HG03354 (cell line): ENCODE results near the gene MED13L.
"Not testable (repeated sequence)": the region's sequence is repeated elsewhere in the genome, so short reads cannot be mapped to it uniquely, and the experiment has no call there.

Experiments
- ATAC-seq: cut with Tn5 transposase; IDR thresholded peaks from one replicate; pipeline ENCODE4 v1.9.1; 2021; ENCODE audit warnings: mild to moderate bottlenecking; ENCODE audit not compliant: unreplicated experiment, poor library complexity, severe bottlenecking

The MED13L gene

DNA sequence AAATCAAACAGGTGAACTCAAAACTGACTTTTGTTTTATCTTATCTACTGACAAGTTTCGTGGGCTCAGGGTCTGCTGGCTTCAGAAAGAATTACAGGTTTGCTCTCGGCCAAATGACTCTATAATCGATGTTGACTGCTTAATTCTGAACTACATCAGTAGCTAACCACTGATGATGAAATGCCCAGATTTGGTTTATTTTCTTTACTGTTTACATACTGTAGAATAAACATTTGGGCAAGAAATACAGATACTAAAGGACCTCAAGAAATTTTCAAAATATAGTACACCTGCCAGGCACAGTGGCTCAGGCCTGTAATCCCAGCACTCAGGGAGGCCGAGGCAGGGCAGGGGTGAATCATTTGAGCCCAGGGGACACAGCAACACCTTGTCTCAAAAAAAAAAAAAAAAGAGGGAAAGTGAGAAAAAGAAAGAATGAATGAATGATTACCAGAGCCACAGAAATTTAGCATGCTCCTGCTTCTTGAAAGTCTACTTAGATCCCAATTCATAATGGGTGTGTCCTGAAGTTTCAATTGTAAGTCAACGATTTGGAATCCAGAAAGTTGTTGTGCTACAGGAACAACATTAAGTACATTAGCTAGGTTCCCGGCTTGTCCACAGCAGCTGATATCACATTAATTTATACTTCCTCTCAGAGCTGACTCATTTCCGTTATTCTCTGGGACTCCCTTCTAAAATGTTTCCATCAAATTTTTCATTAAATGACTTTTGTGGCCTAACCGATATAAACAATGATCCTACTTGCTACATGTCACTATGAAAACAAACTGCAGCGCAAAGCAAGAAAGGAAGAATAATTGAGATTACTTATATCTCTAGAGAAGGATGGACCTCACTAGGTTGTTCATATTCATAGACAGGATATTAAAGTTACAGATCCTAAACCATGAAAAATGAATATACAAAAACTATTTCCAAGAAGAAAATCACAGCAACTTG is 134.3 kb downstream of the MED13L start:
- peak; percentile 67 for ATAC-seq

DNA sequence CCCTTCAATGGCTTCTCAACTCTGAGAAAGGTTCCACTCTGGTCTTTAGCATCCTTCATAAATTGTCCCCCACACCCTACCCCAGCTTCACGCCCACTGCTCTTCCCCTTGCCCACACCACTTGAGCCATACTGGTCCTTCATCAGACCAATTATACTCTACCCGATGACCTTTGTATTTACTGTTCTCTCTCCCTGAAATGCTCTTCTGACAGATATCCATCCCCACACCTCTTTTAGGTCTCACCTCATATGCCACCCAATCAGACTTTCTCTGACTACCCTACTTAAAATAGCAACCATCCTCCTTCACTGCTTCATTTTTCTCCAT is 135.7 kb downstream of the MED13L start:
- ATAC-seq = no peak

DNA sequence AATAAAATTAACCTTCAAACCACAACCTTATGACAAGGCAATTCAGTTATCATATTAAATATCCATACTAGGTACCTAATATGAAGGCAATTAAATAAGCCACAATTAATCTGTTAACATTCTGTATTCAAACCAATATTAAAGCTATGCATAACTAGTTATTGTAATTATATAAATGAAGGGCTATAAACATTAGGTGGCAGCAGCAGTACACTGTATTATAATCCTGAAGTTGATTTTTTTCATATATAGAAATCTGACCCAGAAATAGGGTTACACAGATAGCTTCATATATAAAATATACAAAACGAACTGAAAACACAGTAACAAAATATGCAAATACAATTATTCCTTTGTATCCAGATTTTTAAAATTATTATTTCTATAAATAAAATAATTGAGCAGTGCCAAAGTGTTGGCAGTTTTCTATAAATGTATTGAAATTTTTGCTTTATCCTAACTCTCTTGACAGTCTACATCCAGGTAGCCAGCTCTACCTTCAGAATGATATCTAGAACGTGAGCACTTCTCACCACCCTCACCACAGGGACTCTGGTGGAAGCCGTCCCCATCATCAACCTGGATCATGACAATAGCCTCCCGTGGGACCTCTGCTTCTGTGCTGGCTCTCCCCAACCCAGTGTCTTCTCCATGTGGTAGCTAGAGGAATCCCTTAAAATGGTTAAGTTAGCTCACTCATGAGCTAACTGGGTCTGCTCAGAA is 136.2 kb downstream of the MED13L start:
- no peak for ATAC-seq

DNA sequence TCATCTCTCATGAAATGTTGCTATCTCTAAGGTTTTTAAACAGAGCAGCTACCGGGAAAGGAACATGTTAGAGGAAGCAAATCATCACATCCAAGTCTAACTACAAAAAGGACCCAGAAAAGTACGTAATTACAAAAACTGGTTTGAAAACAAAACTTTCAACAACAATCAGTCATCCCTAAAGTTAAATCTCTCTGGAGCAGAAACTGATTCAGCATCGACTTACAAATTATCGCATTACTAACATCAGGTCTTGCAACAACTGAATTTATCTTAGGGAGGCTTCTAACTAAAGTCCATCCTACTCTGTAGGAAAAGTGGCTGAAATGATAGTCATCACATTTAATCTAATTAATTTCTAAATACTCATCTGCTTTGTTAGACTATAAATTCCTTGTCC is 137.0 kb downstream of the MED13L start:
- no peak for ATAC-seq

DNA sequence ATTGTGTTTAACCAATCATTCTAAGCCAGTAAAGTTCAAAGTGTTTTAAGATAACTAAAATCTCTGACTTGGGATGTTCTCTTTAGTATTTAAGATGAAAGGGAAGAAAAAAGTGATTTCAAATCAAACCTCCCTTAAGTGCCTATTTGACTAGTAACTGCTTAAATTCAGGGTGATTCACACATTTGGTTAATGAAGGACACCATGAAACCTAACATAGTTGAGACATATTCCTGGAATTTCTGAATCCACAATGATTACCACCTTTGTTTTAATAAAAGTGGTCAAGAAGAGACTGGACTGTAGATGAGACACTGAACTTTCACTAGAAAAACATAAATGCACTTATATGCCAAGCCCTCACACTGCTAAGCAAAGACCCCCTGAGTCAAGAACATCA is 138.7 kb downstream of the MED13L start:
- ATAC-seq = no peak

DNA sequence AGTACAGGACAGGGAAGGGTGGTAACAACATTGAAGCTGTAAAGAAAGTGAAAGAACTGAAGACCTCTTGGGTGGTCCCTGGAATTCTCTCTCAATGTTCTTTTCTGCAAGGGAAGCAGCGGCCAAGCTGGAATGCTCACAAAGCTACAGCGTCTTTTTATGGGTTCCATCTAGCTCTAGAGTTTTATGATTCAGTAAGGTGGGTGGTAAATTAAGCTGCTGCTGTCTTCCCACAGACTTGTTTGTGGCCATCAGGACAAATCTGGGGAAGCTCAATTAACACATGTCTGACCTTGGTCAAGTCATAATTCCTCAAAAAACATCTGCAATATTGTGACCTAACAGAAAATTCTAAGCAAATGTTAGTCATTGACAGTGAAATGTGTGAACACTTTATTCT is 139.1 kb downstream of the MED13L start:
- ATAC-seq = no peak

DNA sequence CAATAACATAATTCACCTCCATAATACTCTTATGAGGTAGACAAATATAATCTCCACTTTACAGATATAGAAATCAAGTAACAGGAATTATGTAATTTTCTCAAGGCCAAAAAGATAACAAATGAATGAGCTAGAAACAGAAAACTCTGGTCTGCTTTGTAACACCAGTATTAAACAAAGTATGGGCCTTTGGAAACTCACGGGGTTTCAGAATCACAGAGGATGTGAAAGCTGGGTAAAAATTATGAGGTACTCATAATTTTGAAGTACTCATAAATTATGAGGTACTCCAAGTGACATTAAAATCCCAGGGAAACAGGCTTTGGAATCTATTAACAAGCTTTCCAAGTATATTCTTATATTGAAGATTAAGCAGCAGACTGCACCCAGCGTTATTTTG is 140.2 kb downstream of the MED13L start:
- no peak for ATAC-seq

DNA sequence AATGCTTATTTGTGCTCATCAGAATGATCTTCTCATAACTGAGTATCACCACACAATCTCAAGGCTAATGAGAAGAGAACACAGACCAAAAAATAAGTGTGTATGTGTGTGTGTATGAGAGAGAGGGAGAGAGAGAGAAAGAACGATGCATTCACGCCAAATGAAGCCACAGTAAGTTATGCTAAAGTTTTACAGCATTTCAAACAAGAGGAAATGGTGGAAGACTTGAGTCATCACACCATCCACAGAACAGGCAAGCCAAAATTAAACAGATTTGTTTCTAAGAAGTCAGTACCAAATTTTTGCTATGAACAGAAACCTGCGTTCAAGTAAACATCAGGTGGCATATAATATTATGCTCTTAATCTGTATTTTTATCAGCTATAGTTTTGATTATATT is 141.2 kb downstream of the MED13L start:
- no peak for ATAC-seq

DNA sequence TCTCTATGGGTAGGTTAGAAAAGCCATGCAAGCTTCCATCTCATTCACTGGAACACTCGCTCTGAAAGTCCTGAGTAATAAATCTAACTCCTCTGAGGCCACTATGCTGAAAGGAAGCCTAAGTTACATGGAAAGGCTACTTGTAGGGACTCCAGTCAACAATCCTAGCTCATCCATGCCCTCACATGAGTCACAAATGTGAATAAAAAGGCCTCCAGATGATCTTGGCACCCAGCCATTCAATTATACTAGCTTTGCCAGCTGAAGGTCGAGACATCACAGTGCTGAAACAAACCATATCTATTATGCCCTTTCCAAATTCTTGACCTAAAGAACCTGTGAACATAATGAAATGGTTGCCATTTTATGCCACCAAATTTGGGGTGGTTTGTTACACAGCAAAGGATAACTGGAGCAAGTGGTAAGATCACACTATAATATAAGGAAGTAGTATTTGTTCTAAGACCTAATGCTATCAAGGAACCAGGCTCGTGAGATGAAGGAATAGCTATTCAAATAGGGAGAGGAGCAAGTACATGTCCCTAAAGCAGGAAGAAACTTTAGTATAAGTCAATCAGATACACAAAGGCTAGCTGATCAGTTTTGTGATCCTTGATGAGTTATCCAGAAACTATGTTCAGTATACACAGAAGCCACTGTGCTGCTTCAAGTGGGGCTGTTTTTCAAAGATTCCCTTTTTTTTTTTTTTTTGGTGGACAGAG is 142.1 kb downstream of the MED13L start:
- no peak for ATAC-seq

DNA sequence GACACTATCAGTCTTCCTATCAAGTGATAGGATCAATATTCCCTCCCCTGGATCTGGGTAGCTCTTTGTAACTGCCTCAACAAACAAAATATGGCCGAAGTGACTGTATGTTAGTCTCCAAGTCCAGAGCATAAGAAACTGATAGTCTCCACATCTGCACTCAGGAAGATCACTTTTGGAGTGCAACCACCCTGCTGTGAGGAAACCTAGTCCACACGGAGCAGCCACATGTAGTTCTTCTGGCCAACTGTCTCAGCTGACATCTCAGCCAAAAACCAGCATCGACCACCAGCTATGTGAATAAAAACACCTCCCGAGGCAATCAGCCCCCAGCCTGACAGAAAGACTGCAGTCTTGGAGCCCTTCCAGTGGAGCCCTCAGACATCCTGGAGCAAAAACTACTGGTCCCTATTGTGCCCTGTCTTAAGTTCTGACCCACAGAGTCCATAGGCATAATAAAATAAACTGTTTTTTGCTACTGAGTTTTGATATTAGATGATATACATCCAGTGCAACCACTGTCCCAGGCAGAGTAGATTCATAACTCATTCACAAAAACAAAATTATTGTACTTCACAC is 143.8 kb downstream of the MED13L start:
- no peak for ATAC-seq

DNA sequence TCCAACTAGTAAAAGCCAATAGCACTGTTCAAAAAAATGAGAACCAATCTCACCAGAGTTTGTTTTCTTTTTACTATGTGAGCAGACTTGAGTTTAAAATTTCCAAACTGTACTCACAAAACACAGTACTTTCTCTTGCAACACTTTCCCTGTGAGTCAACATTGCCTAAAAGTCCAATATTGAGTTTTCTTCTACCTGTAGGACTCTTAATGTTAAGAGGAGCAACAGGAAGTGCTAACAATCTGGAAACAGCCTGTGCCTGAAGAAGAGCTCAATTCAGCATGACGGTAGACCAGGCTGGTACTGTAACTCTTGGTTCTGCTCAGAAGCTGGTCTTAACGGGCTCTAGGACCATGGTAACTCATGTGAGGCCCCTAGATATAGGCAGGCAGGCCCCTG is 144.3 kb downstream of the MED13L start:
- no peak for ATAC-seq

DNA sequence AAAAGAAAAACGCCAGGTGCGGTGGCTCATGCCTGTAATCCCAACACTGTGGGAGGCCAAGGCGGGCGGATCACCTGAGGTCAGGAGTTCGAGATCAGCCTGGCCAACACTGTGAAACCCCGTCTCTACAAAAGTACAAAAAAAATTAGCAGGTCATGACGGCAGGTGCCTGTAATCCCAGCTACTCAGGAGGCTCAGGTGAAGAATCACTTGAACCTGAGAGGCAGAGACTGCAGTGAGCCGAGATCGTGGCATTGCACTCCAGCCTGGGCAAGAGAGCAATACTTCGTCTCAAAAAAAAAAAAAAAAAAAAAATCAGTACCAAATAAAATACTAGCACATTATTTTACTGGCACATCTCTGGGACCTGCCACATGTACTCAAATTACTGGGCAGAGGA is 145.5 kb downstream of the MED13L start:
- not testable (repeated sequence) for ATAC-seq

DNA sequence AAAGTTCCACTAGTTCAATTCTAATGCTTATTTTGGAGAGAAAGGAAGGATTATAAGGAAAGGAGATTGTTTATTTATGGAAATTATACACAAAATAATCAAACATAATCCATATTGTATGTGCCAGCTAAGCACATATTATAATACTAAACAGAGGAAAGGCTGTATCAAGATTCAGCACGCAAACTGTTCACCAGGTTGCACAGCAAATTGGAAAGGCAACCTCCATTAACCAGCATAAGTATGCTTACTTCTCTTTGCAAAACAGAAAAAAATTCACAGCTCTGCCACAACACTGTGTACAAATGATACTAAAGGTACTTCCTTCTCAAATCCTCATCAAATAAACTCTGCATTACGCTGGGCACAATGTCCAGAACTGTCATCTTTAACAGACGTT is 146.3 kb downstream of the MED13L start:
- no peak for ATAC-seq

DNA sequence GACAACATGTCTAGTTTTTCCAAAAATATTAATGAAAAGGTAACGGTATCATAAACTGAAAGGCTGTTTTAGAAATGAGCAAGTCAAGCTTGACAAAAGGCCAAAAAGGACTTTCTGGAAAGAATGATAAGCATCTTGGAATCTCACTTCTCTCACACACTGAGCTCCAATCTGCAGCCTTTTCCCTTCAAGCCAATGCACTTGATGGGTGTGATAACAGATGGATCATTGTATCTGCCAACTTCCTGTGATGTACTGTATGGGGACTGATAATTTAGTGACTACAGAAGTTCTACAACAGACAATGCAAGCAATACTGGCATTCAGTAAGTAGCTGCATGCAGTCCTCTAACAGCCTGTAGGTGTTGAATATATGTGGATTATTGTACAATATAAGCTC is 147.1 kb downstream of the MED13L start:
- ATAC-seq = no peak

DNA sequence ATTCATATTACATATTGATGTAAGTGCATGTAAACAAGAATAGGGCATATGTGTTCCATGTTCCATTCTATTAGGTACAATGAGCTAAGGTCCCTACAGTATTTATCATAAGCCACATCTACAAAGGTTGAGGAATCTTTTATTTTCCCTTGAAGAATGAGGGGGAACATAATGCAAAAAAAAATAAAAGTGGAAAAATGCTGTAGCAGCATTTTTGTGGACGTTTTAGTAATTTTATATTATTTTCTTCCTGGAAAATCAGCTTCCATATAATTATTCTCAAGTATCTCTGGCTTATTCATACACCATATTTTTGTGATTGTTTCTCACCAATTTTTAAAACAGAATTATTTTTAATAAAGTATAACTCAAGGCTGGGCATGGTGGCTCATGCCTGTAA is 148.7 kb downstream of the MED13L start:
- no peak for ATAC-seq

DNA sequence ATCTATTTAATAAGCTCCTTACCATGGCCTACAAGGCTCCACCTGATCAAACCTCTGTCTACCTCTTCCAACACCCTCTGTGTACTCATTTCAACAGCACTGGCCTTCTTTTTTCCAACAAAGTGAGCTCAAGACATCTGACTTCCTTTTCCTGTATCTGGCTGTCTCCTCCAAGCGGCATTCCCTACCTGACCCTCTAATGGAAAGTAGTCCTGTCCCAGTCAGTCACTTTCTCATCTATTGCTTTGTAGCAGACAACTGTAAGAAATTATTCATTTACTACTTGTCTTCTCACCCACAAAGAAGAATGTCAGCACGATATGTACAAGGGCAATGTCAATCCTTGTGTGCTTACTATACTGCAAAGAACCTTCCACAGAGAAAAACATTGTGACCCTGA is 149.6 kb downstream of the MED13L start:
- ATAC-seq = no peak

DNA sequence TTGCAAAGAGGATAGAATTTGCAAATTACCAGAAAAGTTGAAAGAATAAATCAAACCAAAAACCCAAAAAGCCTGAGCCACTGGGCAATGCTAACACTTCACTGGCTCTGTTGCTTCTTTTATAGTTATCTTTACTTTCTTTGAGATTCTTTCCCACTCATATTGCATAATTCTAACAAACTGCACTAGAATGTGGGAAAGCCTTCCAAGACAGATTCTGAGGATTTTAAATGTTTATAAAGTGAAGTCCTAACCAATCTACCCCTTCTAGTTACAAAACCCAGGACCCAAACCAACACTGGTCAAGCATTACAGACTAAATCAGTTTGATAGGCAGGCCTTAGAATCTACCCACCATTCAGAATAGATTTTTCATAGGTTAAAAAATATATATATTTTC is 150.9 kb downstream of the MED13L start:
- no peak for ATAC-seq

DNA sequence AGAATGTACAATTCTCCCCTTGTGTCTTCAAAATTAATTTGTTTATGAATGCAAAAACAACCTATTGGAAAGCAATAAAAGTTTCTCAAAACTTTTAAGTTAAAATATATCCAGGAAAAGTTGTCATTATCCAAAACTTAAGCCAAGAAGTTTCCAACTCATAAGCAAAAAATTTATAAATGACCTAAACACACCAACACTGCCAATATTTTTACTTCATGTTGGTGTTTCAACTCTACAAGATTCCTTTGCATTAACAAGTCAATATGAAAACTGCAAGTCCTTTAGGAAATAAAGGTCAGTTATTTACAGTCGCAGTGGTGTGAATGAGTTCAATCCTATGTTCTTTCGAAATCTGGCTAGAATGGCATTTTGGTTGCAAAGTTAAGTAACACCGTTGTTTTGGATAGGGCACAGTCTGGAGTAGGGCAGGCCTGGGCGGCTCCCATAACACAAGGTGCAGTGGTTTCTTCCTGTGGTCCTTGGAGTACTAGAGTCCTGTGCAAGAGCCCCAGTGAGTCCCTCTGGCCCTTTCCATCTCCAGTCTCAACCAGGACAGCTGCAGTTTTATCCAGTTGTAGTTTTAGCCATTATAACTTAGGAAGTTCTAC is 151.4 kb downstream of the MED13L start:
- no peak for ATAC-seq

DNA sequence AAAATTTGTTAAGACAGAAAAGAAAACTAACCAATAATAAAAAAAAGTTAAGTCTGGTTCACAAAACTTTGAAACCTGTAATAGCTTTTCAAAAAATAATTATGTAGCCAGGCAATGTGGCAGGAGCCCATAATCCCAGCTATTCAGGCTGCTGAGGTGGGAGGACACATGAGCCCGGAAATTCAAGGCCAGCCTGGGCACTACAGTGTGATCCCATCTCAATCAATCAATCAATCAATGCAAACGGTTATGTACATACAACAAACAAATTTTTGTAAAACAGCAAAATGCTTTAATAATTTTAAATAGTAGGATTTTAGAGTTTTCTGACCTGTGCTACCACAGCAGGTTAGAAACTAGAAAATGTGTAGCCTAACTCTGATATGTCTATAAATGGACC is 152.4 kb downstream of the MED13L start:
- ATAC-seq = no peak
